Coronary artery (tissue), 2 donors: Measurements from ENCODE around the gene PLEKHF1.

Experiments
- DNase-seq: peaks from one replicate; pipeline ENCODE4 v3.0.0-alpha.2; 2017; ENCODE audit warnings: low spot score
- H3K27ac ChIP-seq, 2 donors: fragments of 200-600 bp; sonication (generic); one replicate each; pipeline ENCODE4 v1.5.1; 2016 to 2019
- H3K4me3 ChIP-seq: fragments of 200-600 bp; sonication (generic); 2 replicates; pipeline ENCODE4 v1.5.1; 2016; ENCODE audit warnings: mild to moderate bottlenecking, moderate library complexity
- CTCF ChIP-seq: fragments of 200-600 bp; sonication (generic); IDR thresholded peaks from one replicate; pipeline ENCODE4 v1.5.1; 2019; ENCODE audit warnings: antibody characterized with exemption

Gene PLEKHF1

GRCh38 chr19:29671393-29672160 is 6.3 kb downstream of the PLEKHF1 start:
- H3K27ac ChIP-seq: peak overlapping the region; percentile 20 to 22
- DNase-seq: no peak
- no peak for TF ChIP-seq CTCF
- peak overlapping the region; percentile 11 for H3K4me3 ChIP-seq

- Histone ChIP-seq H3K4me3 (no peak overlapping the region), H3K27ac (peak overlapping the region in 1 of 2 donors; percentile 2)
- no peak for DNase-seq
- no peak for TF ChIP-seq CTCF
Measured at GRCh38 chr19:29672319-29672932, 7.2 kb downstream of the PLEKHF1 start.

- DNase-seq: no peak
- no peak for TF ChIP-seq CTCF
- H3K4me3 ChIP-seq: no peak overlapping the region
- no peak overlapping the region for H3K27ac ChIP-seq
Measured at GRCh38 chr19:29672933-29673336, 7.7 kb downstream of the PLEKHF1 start.

GRCh38 chr19:29673451-29674371 is 8.4 kb downstream of the PLEKHF1 start:
- DNase-seq: no peak
- Histone ChIP-seq H3K4me3 (no peak overlapping the region), H3K27ac (no peak overlapping the region)
- TF ChIP-seq CTCF: no peak

GRCh38 chr19:29674374-29675119 is 9.3 kb downstream of the PLEKHF1 start:
- TF ChIP-seq CTCF: no peak

GRCh38 chr19:29675120-29675649 is 9.9 kb downstream of the PLEKHF1 start:
- no peak for TF ChIP-seq CTCF
- H3K4me3 ChIP-seq: no peak overlapping the region
- H3K27ac ChIP-seq: no peak overlapping the region
- DNase-seq: no peak

More at GRCh38 chr19:29674374-29675119, 9.3 kb downstream of the PLEKHF1 start:
- Histone ChIP-seq H3K4me3 (no peak overlapping the region), H3K27ac (no peak overlapping the region)
- DNase-seq: no peak
